ENCODE measurements around the gene NFATC1.

GRCh38 chr18:79468119-79468789 is 72.5 kb downstream of the NFATC1 start:
- no peak for TF ChIP-seq CTCF (IDR thresholded peaks at IDR 0.05; ENCODE audit: borderline replicate concordance, extremely low read depth, low read length, poor library complexity, severe bottlenecking)
- no peak for TF ChIP-seq EZH2 (IDR thresholded peaks at IDR 0.05; ENCODE audit: borderline replicate concordance, low read depth, low read length, severe bottlenecking)

Measured in DND-41 (cell line).